Measurements from ENCODE around the gene COX20. TPM values are rescaled to one million over a fixed set of nuclear protein-coding genes. Genes with fewer than 3 reads are reported as not detected.

COX20 gene
- total and polyA plus RNA-seq, 2 of the 4 experiments (the other 2 are of a cell fraction): 13.3 to 27.0 TPM

GRCh38 chr1:244826712-244827111 lies 8.7 kb upstream of the COX20 start:
- Histone ChIP-seq H4K8ac (ENCODE audit: low read depth in 2 of 2, low read length in 2 of 2) (no peak overlapping the region), H2BK5ac (ENCODE audit: low read depth, low read length, poor library complexity, severe bottlenecking) (no peak overlapping the region), H3K36me3 (ENCODE audit: control insufficient read depth, insufficient read depth, low read length) (no peaks in the 10 kb centered on the region), H3K4me2 (ENCODE audit: low read depth, low read length) (no peak overlapping the region), H3K9me1 (ENCODE audit: insufficient read depth, low read length) (no peaks in the 10 kb centered on the region), H2BK20ac (ENCODE audit: low read depth, low read length) (no peak overlapping the region), H3K18ac (ENCODE audit: low read depth, low read length) (no peak overlapping the region), H3K27ac (ENCODE audit: insufficient read depth, low read length) (no peak overlapping the region), H2BK15ac (ENCODE audit: low read depth, low read length) (no peak overlapping the region), H3K4me1 (ENCODE audit: control insufficient read depth, insufficient read depth, low read length) (no peaks in the 10 kb centered on the region), H3K9me3 (ENCODE audit: control insufficient read depth, insufficient read depth, low read length) (no peaks in the 10 kb centered on the region), H4K91ac (ENCODE audit: insufficient read depth, low read depth, low read length) (no peak overlapping the region), H3K23ac (ENCODE audit: low read depth, low read length) (no peak overlapping the region), H4K5ac (ENCODE audit: low read depth, low read length) (no peak overlapping the region), H3K27me3 (ENCODE audit: control insufficient read depth, insufficient read depth, low read length) (no peaks in the 10 kb centered on the region; the same call in 1 of the 2 replicates), H3K4me3 (ENCODE audit: insufficient read depth, low read depth, low read length) (no peak overlapping the region), H2AK9ac (replicated peaks; ENCODE audit: low read depth, low read length, poor library complexity) (no peak overlapping the region), H2BK120ac (ENCODE audit: low read depth, low read length) (no peak overlapping the region), H2AFZ (replicated peaks; ENCODE audit: low read length, poor library complexity) (no peak overlapping the region), H3K56ac (ENCODE audit: extremely low read depth, insufficient read depth, low read length) (no peak overlapping the region), H3K4ac (ENCODE audit: low read depth, low read length) (no peak overlapping the region), H3K14ac (replicated peaks; ENCODE audit: low read depth, low read length) (no peak overlapping the region), H3K9ac (ENCODE audit: low read depth, low read length) (no peak overlapping the region), H3K79me1 (ENCODE audit: low read depth in 1 of 2, low read length in 2 of 2) (no peaks in the 10 kb centered on the region), H4K20me1 (ENCODE audit: insufficient read depth, low read length) (no peaks in the 10 kb centered on the region), H2AK5ac (ENCODE audit: low read depth, low read length) (no peak overlapping the region)
- in situ Hi-C loops (cut with MboI; ENCODE audit: low sequenced_read_pairs) (no loop called here), dilution Hi-C loops (cut with HindIII; ENCODE audit: low sequenced_read_pairs, unreplicated experiment) (no loop called here), intact Hi-C loops (cut with micrococcal nuclease) (no loop called here)
- WGBS, 2 experiments (ENCODE audit: extremely low coverage in 2 of 2, insufficient read length in 1 of 2): 60% methylated on average over 1 of the region's 4 CpGs; no CpG with 5 or more reads in 1 of the 2 experiments
- TF ChIP-seq MAFK (IDR thresholded peaks at IDR 0.05; ENCODE audit: low read depth, low read length) (no peak), RAD21 (IDR thresholded peaks at IDR 0.05; ENCODE audit: low read length) (no peak), CEBPB (IDR thresholded peaks at IDR 0.05; ENCODE audit: low read depth, low read length) (no peak), MXI1 (IDR thresholded peaks at IDR 0.05; ENCODE audit: borderline replicate concordance, low read depth, low read length) (no peak), NFE2L2 (IDR thresholded peaks at IDR 0.05; ENCODE audit: low read depth, low read length) (no peak), FOS (IDR thresholded peaks at IDR 0.05; ENCODE audit: low read depth, low read length) (no peak), RCOR1 (IDR thresholded peaks at IDR 0.05; ENCODE audit: insufficient replicate concordance, low read length) (no peak), CTCF (conservative IDR thresholded peaks at IDR 0.05; ENCODE audit: low read depth, low read length) (no peak), MAZ (IDR thresholded peaks at IDR 0.05; ENCODE audit: borderline replicate concordance, low read depth, low read length) (no peak), CHD1 (IDR thresholded peaks at IDR 0.05; ENCODE audit: low read depth, low read length) (no peak), SMC3 (IDR thresholded peaks at IDR 0.05; ENCODE audit: low read depth, low read length) (no peak), POLR2A (IDR thresholded peaks at IDR 0.05; ENCODE audit: low read depth, low read length) (no peak), BHLHE40 (IDR thresholded peaks at IDR 0.05; ENCODE audit: low read depth, low read length) (no peak), RFX5 (IDR thresholded peaks at IDR 0.05; ENCODE audit: low read depth, low read length) (no peak), USF2 (IDR thresholded peaks at IDR 0.05; ENCODE audit: low read depth, low read length) (no peak)
- TF ChIP-seq, protein P1, sequence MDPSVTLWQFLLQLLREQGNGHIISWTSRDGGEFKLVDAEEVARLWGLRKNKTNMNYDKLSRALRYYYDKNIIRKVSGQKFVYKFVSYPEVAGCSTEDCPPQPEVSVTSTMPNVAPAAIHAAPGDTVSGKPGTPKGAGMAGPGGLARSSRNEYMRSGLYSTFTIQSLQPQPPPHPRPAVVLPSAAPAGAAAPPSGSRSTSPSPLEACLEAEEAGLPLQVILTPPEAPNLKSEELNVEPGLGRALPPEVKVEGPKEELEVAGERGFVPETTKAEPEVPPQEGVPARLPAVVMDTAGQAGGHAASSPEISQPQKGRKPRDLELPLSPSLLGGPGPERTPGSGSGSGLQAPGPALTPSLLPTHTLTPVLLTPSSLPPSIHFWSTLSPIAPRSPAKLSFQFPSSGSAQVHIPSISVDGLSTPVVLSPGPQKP (IDR thresholded peaks at IDR 0.05; ENCODE audit: borderline replicate concordance, low read depth, low read length): no peak
- ChIA-PET POLR2A (ENCODE audit: unreplicated experiment) (no interaction called here), CTCF (no interaction called here)
- no peak for DNase-seq
- no TSS peak for BruUV-seq (replicated peaks)
- no peak for ATAC-seq (ENCODE audit: low read depth)

All from IMR-90 (cell line).